Activated CD4-positive, alpha-beta memory T cell treated with anti-CD3 and anti-CD28 coated beads, Interleukin-2, amount 10 ng/mL, durations not matched to agents 7 days and 5 days (primary cell): ENCODE results near the gene TBL1X. TPM values are rescaled to one million over a fixed set of nuclear protein-coding genes. Genes with fewer than 3 reads are reported as not detected.
A peak's percentile ranks its signal among the peaks of the same experiment; 100 is the strongest.
"Not testable (repeated sequence)": the region's sequence is repeated elsewhere in the genome, so short reads cannot be mapped to it uniquely, and the experiment has no call there.

Experiments
- CTCF ChIA-PET: fragments of 350-600 bp; sonication (Branson Sonifier 250); formaldehyde crosslinking; loops from one replicate; lab custom pipeline; 2021; ENCODE audit warnings: antibody characterized with exemption, inconsistent platforms; lab: Charles Lee
- POLR2A ChIA-PET: fragments of 350-600 bp; sonication (Branson Sonifier 250); formaldehyde crosslinking; loops from one replicate; lab custom pipeline; 2021; ENCODE audit warnings: antibody characterized with exemption; lab: Charles Lee
- DNase-seq: peaks from one replicate; pipeline ENCODE4 v3.0.0-alpha.2; 2020
- H3K27ac Mint-ChIP-seq: one replicate; pipeline ENCODE4 v1.8.0; 2021; ENCODE audit warnings: mild to moderate bottlenecking, mixed read lengths
- H3K27me3 Mint-ChIP-seq: one replicate; pipeline ENCODE4 v1.8.0; 2021; ENCODE audit warnings: mixed read lengths
- H3K36me3 Mint-ChIP-seq: one replicate; pipeline ENCODE4 v1.8.0; 2021; ENCODE audit warnings: low read depth, mixed read lengths
- H3K4me1 Mint-ChIP-seq: one replicate; pipeline ENCODE4 v1.8.0; 2021; ENCODE audit warnings: mixed read lengths
- H3K4me3 Mint-ChIP-seq: one replicate; pipeline ENCODE4 v1.8.0; 2021; ENCODE audit warnings: mild to moderate bottlenecking, mixed read lengths
- H3K9me3 Mint-ChIP-seq: one replicate; pipeline ENCODE4 v1.8.0; 2021; ENCODE audit warnings: mixed read lengths
- total RNA-seq, 2 experiments: library from RNA; stranded (reverse); gene quantifications; one replicate each; pipeline ENCODE4 v1.2.3, GENCODE V29; 2021

Gene TBL1X
- total RNA-seq, result 10 to 100 TPM; 39.5 to 44.0 TPM

DNA sequence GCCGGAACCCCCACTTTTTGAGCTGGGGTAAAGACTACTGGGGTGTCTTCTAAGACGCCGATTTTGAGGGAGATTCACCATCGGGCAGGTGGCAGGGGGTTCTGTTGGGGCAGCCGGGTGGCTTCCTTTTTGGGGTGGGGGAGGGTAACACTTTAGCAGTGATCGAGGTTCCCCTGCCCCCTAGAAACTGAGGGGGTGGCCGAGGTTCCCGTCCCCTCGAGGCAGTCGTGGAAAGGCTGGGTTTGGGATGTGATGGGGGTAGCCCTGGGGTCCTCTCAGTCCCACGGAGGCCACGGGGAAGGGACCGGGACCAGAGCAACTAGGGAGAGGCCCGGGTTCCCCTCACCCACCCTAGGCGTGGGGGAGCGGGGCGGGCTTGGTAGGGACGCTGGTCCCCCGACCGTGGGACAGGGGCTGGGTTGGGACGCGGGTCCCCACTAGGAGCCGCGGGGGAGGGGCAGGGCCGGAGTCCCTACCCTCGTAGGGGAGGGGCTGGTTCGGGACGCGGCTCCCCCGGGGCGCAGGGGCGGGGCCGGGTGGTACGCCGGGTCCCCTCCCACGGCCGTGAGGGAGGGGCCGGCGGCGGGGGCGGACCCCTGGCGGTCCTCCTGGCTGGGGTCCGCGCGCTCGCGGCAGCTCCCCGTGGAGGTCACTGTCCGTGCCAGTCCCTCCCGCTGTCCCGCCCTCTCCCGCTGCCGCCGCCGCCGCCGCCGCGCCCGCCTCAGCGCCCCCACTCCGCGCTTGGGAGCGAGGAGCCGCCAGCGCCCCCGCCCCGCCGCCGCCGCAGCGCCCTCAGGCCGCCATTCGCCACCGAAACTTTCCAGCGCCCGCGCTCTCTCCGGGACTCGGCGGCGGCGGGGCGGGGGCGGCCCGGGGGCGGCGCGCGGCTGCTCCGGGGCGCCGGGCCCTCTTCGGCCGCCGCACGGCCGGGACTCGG is at the start of gene TBL1X:
TBL1X (plus strand) TSS at position 624 of the 937 bp plus-strand sequence. CDS start 188,529 bp downstream, outside the sequence.
- DNase-seq, result peak; percentile 64
- POLR2A ChIA-PET, result interaction anchor here (0.6 to 5.0 kb wide), 7 partner anchors 9 to 213 kb away, joined by 3 to 75 read pairs (median 10); no protein-coding TSS in a partner anchor
- Mint-ChIP-seq H3K36me3 (peaks cover 11% of the 10 kb centered on the region), H3K9me3 (no peaks in the 10 kb centered on the region), H3K4me1 (peaks cover 45% of the 10 kb centered on the region), H3K27ac (peak within 1 kb of the TSS; percentile 81), H3K4me3 (peak within 1 kb of the TSS; percentile 74), H3K27me3 (no peaks in the 10 kb centered on the region)
- CTCF ChIA-PET, result interaction anchor here (2.0 kb wide), 1 partner anchor 111 kb away, joined by 13 read pairs; no protein-coding TSS in a partner anchor

DNA sequence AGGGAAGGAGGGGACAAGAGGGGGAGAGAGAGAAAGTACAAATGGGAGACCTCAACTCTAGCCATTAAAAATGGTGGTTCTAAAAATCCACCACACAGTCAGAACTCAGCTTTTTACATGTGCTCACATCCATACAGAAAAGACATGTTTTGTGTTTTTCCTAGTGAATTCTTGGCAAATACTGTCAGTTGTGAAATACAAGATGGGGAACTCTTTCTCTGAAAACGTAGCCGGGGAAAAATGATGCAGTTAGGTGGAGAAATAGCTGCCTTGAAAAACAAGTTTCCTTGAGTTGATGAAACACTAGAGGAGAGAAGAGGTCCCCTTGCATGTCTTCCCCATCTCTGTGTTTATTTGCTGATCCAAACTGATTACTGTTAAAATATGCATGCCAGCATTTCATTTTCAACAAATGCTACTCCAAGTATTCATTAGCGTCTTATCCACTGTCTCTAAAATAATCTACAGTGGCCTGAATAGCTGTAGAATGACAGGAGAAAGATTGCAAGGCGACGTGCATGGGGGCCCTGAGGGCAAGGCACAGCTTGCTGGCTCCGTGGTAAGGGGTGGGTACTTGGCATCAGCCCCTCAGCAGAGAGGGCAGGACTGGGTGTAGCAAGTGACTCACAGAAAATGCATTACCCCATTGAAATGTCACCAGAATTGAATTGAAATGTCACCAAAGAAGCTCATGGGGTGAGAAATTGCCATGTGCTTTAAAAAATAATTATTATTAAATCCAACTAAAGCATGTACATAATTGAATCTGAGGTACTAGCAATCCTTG is 48.1 kb upstream of the TBL1X start:
- H3K4me3 Mint-ChIP-seq, result no peak overlapping the region
- no peaks in the 10 kb centered on the region for H3K9me3 Mint-ChIP-seq
- no peaks in the 10 kb centered on the region for H3K36me3 Mint-ChIP-seq
- ChIA-PET POLR2A (no interaction called here), CTCF (no interaction called here)
- H3K27ac Mint-ChIP-seq, result no peak overlapping the region
- no peaks in the 10 kb centered on the region for H3K27me3 Mint-ChIP-seq
- DNase-seq, result no peak
- H3K4me1 Mint-ChIP-seq, result peaks cover 9% of the 10 kb centered on the region

DNA sequence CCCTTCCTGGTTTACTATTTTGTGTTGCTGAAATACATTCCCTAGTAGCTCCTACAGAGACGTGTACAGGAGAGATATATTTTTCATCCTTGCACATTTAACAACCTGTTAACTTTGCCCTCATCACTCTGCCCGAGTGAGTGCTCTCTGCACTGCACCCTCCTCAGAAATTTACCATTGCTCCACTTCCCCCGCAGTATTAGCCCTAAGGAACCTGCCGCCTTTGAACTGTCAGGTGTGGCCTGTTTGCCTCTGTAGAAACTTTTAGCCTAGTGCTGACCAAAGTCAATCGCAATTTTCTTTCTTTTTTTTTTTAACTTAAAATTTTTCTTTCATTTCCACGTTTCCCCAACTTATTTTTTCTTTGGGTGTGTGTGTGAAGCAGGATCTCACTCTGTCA is 46.6 kb upstream of the TBL1X start:
- ChIA-PET POLR2A (no interaction called here), CTCF (no interaction called here)
- H3K27me3 Mint-ChIP-seq, result no peaks in the 10 kb centered on the region
- no peak overlapping the region for H3K27ac Mint-ChIP-seq
- no peaks in the 10 kb centered on the region for H3K36me3 Mint-ChIP-seq
- peaks cover 9% of the 10 kb centered on the region for H3K4me1 Mint-ChIP-seq
- no peaks in the 10 kb centered on the region for H3K9me3 Mint-ChIP-seq
- no peak for DNase-seq
- no peak overlapping the region for H3K4me3 Mint-ChIP-seq

DNA sequence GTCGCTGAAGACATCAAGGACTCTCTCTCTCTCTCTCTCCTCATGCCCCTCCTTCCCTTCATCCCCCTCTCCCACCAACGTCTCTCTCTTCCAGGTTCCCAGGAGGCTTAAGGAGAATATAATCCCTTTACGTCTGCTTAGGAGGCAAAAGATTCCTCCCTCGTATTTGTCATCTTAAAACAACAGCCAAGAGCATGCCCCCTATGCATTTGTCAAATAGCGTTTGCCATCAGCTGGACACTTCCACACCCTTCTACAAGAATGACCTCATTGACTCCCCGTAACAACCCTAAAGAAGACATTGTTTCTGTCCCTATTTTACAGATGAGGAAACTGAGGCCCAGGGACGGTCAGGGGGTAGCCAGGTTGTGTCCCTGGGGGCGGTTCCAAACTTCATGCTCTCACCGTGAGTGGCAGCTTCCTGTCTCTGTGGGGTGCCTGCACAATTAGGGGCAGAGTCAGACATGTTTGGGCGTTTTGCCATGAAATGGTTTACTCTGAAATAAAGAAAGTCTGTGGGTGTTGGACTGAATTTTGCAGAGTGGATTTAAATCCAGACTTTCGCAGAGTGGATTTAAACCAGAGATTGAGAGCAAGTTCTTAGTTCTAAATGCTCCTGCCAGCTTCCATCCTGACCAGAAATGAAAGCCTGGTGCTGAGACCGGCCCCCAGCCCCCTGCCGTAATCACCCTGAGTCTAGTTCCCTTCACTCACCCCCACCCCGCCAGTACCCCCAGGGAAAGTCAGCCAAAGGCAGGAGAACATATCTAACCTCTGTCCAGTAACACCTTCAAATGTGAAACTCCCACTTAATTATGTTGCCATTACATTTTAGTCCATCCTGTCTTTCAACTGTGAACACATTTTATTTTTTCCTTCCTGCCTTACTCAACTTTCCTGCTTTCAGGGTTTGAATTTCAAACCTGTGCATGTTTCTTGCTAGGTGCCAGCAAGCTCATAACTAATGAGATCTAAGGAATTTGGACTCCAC is 44.3 kb upstream of the TBL1X start:
- Mint-ChIP-seq H3K27ac (no peak overlapping the region), H3K9me3 (no peaks in the 10 kb centered on the region), H3K4me3 (no peak overlapping the region), H3K27me3 (no peaks in the 10 kb centered on the region), H3K36me3 (no peaks in the 10 kb centered on the region), H3K4me1 (peaks cover 9% of the 10 kb centered on the region)
- ChIA-PET CTCF (no interaction called here), POLR2A (no interaction called here)
- DNase-seq, result no peak

DNA sequence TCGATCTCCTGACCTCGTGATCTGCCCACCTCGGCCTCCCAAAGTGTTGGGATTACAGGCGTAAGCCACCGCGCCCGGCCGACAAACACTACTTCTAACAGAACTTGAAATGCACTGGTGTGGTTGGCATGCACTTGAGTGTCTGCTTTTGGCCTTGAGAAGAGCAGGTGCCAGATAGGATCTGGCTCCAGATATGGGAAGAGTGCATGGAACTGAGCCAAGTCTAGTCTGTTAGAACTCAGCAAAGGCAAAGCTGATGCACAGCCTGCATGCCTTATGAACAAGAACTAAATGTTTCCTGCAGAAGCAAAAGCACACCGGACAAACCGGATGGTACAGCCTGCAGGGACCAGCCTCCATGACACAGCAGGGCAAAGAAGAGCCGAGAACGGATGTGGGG is 35.1 kb upstream of the TBL1X start:
- Mint-ChIP-seq H3K36me3 (no peaks in the 10 kb centered on the region), H3K9me3 (no peaks in the 10 kb centered on the region), H3K27me3 (no peaks in the 10 kb centered on the region), H3K4me3 (no peak overlapping the region), H3K27ac (no peak overlapping the region), H3K4me1 (no peaks in the 10 kb centered on the region)
- DNase-seq, result no peak
- CTCF ChIA-PET, result no interaction called here
- POLR2A ChIA-PET, result no interaction called here

DNA sequence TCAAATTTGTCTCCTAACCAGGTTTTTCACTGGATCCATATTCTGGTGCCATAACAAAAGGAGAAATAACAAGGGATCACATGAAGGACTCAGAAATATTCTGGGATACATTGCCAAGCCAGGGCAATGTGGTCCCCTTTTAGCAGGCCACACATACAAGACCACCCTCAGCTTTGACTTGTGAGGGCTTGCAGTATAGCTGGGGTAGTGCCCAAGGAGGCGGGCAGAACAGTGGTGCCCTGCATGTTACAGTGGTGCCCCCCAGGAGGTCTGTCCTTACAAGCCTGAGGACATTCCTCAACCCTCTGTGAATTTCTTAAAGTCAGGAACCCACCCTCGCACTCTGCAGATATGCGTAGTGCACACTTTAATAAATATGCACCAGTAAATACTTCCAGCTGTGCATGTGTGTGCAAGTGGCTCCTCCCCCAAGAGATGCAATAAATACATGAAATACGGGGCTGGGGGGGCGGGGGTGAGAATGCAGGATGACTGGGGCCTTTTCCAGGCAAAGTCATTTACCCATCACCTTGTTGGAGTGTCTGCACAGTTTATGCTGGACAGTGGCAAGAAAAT is 34.4 kb upstream of the TBL1X start:
- Mint-ChIP-seq H3K27ac (no peak overlapping the region), H3K4me1 (no peaks in the 10 kb centered on the region), H3K27me3 (no peaks in the 10 kb centered on the region), H3K9me3 (no peaks in the 10 kb centered on the region), H3K4me3 (no peak overlapping the region), H3K36me3 (no peaks in the 10 kb centered on the region)
- ChIA-PET POLR2A (no interaction called here), CTCF (no interaction called here)
- no peak for DNase-seq

DNA sequence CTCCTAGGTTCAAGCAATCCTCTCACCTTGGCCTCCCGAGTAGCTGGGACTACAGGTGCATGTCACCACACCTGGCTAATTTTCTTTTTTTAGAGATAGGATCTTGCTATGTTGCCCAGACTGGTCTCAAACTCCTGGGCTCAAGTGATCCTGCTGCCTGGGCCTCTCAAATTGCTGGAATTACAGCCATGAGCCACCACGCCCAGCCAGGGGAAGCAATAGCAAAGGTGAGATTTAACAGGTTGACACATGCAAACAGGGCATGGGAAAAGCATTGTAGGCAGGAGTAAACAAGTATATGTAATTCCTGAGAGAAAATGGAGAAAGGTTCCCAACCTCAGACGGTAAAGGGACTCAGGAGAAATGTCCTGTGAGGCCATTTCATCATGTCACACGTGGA is 33.6 kb upstream of the TBL1X start:
- Mint-ChIP-seq H3K36me3 (no peaks in the 10 kb centered on the region), H3K27ac (no peak overlapping the region), H3K4me3 (no peak overlapping the region), H3K4me1 (no peaks in the 10 kb centered on the region), H3K27me3 (no peaks in the 10 kb centered on the region), H3K9me3 (no peaks in the 10 kb centered on the region)
- POLR2A ChIA-PET, result no interaction called here
- no peak for DNase-seq
- CTCF ChIA-PET, result no interaction called here

DNA sequence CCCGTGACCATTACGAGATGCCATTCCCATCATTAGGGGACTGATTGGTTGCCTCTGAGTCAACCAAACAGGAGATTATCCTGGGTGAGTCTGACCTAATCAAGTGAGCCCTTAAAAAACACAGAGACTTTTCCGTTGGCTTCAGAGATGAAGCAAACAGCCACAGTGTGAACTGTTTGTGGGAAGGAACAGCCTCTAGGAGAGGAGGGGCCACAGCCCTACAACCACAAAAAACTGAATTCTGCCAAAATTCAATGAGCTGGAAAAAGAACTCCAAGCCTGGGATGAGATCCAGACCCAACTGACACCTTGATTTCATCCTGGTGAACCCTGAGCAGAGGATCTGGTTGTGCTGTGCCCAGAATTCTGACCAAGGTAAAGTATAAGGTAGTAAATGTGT is 31.3 kb upstream of the TBL1X start:
- Mint-ChIP-seq H3K4me1 (no peaks in the 10 kb centered on the region), H3K4me3 (no peak overlapping the region), H3K27ac (no peak overlapping the region), H3K9me3 (no peaks in the 10 kb centered on the region), H3K27me3 (no peaks in the 10 kb centered on the region), H3K36me3 (no peaks in the 10 kb centered on the region)
- ChIA-PET CTCF (no interaction called here), POLR2A (no interaction called here)
- DNase-seq, result no peak

DNA sequence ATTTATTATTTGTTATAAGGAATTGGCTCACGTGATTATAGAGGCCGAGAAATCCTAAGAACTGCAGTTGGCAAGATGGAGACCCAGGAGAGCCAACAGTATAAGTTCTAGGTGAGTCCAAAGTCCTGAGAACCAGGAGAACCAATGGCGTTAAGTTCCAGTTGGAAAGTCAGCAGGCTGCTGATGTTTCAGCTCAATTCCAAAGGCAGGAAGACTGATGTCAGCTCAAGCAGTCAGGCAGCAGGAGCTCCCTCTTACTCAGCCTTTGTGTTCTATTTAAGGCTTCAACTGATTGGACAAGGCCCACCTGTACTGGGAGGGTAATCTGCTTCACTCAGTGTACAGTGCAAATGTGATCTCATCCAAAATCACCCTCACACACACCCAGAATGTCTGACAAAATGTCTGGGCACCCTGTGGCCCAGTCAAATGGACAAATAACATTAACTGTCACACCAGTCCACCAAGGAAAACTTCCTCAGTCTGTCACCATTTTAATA is 30.8 kb upstream of the TBL1X start:
- H3K36me3 Mint-ChIP-seq, result no peaks in the 10 kb centered on the region
- no peaks in the 10 kb centered on the region for H3K27me3 Mint-ChIP-seq
- POLR2A ChIA-PET, result no interaction called here
- H3K4me1 Mint-ChIP-seq, result no peaks in the 10 kb centered on the region
- DNase-seq, result no peak
- no peak overlapping the region for H3K4me3 Mint-ChIP-seq
- H3K27ac Mint-ChIP-seq, result no peak overlapping the region
- CTCF ChIA-PET, result no interaction called here
- no peaks in the 10 kb centered on the region for H3K9me3 Mint-ChIP-seq

DNA sequence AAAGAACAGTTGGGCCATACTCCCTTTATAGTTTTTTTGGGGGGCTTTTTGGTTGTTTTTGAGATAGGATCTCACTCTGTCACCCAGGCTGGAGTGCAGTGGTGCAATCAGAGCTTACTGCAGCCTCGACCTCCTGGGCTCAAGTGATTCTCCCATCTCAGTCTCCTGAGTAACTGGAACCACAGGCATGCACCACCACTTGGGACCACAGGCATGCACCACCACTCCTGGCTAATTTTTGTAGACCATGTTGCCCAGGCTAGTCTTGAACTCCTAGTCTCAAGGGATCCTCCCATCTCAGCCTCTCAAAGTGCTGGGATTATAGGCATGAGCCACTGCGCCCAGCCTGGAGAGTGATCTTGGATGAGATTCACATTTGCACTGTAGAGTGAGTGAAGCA is 29.8 kb upstream of the TBL1X start:
- H3K4me1 Mint-ChIP-seq, H3K4me3 Mint-ChIP-seq, H3K27me3 Mint-ChIP-seq, POLR2A ChIA-PET, DNase-seq, H3K9me3 Mint-ChIP-seq, H3K36me3 Mint-ChIP-seq, H3K27ac Mint-ChIP-seq, CTCF ChIA-PET: not testable (repeated sequence)

DNA sequence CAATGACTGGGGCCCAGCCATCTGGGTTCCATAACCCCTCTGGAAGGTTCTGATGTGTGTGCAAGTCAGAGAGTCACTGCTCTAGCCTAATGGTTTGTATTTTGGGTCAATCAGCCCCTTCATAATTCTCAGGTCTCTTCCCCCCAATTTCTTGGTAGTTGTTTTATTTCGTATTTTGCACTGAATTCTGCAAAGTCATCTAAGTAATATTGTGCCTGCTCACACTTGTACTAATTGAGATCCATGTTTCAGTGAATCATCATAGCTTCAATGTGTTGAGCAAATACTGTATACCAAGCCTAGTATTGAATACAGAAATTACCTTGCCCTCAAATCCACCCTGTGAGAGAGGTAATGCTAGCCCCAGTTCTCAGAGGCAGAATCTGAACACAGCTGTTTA is 28.0 kb upstream of the TBL1X start:
- no peak for DNase-seq
- Mint-ChIP-seq H3K9me3 (no peaks in the 10 kb centered on the region), H3K27ac (no peak overlapping the region), H3K4me3 (no peak overlapping the region), H3K27me3 (no peaks in the 10 kb centered on the region), H3K4me1 (no peaks in the 10 kb centered on the region), H3K36me3 (no peaks in the 10 kb centered on the region)
- POLR2A ChIA-PET, result no interaction called here
- CTCF ChIA-PET, result no interaction called here

DNA sequence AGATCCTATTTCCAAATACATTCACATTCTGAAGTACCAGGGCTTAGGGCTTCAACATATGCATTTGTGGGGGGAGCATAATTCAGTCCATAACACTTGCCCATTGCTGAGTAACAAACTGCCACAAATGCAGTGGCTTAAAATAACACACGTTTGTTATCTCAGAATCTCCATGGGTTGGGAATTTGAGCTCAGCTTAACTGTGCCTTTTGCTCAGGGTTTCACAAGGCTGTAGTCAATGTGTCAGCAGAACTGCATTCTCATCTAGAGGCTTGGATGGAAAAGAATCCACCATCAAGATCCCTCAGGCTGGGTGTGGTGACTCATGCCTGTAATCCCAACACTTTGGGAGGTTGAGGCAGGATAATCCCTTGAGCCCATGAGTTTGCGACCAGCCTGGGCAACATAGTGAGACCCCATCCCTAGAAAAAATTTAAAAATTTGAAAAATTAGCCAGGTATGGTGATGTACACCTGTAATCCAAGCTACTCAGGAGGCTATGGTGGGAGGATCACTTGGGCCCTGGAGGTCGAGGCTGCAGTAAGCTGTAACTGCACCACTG is 25.8 kb upstream of the TBL1X start:
- Mint-ChIP-seq H3K4me3 (no peak overlapping the region), H3K27me3 (no peaks in the 10 kb centered on the region), H3K36me3 (no peaks in the 10 kb centered on the region), H3K27ac (no peak overlapping the region), H3K9me3 (no peaks in the 10 kb centered on the region), H3K4me1 (no peaks in the 10 kb centered on the region)
- ChIA-PET POLR2A (no interaction called here), CTCF (no interaction called here)
- no peak for DNase-seq
